Measurements from ENCODE around the gene RIOK1.
A peak's percentile ranks its signal among the peaks of the same experiment; 100 is the strongest.

RIOK1 gene

DNA sequence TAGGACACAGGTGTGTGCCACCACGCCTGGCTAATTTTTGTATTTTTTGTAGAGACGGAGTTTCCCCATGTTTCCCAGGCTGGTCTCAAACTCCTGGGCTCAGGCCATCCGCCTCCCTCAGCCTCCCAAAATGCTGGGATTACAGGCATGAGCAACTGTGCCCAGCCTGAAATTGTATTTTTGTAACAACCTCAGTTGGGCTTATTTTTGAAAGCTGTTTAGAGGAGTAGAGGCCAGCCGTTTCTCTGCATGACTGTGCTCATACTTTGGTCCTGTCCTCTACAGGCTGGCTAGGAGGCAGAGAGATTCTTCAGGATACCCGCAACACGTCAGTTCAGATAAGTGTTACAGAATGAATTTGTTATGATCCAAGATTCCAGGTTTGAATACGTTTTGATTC is 22.2 kb upstream of the RIOK1 start:
- Histone ChIP-seq H4K20me1 (ENCODE audit: insufficient read depth, low read length, poor library complexity, severe bottlenecking) (no peaks in the 10 kb centered on the region), H2AFZ (ENCODE audit: low read length) (no peak overlapping the region), H3K4me3 (ENCODE audit: low read length, poor library complexity, severe bottlenecking) (no peak overlapping the region), H3K36me3 (ENCODE audit: insufficient read depth, low read length) (no peaks in the 10 kb centered on the region), H3F3A (ENCODE audit: low read depth) (no peaks in the 10 kb centered on the region), H3K9me3 (ENCODE audit: insufficient read depth, low read depth, low read length) (no peaks in the 10 kb centered on the region), H3K9me2 (replicated peaks; ENCODE audit: low read depth, low read length) (no peaks in the 10 kb centered on the region), H3K4me2 (ENCODE audit: low read depth, low read length, poor library complexity, severe bottlenecking) (no peak overlapping the region), H3K9ac (ENCODE audit: low read depth, low read length, poor library complexity, severe bottlenecking) (no peak overlapping the region), H3K79me2 (ENCODE audit: insufficient read depth, low read length) (no peaks in the 10 kb centered on the region), H3K27me3 (ENCODE audit: insufficient read depth, low read length, poor library complexity, severe bottlenecking) (no peaks in the 10 kb centered on the region), H3K4me1 (ENCODE audit: insufficient read depth, low read length, poor library complexity, severe bottlenecking) (no peaks in the 10 kb centered on the region)
- TF ChIP-seq CTCF (conservative IDR thresholded peaks at IDR 0.05; ENCODE audit: low read length) (no peak), EZH2phosphoT487 (IDR thresholded peaks at IDR 0.05; ENCODE audit: borderline replicate concordance) (no peak)

DNA sequence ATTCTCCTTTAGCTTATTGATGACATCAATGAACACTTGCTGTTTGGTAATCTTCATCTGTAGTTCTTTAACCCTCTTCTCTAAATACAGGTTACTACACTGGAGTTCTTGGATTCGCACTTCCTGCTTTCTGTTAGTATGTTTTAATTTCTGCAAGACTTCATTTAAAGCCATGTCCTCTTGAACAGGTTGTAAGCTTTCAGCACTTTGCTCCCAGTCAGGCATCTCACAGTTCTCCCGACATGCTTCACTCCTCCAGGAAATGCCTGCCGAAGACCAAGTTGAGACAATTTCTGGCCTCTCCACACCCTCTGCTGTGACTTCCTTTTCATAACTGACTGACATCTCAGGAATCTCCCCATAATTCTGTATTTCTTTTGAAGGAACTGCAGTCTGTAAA is 15.9 kb upstream of the RIOK1 start:
- no peaks in the 10 kb centered on the region for H4K20me1 ChIP-seq (ENCODE audit: insufficient read depth, low read length, poor library complexity, severe bottlenecking)
- no peaks in the 10 kb centered on the region for H3K9me3 ChIP-seq (ENCODE audit: insufficient read depth, low read depth, low read length)
- no peak for TF ChIP-seq EZH2phosphoT487 (IDR thresholded peaks at IDR 0.05; ENCODE audit: borderline replicate concordance)
- TF ChIP-seq CTCF (conservative IDR thresholded peaks at IDR 0.05; ENCODE audit: low read length), result no peak
- H3K4me3 ChIP-seq (ENCODE audit: low read length, poor library complexity, severe bottlenecking), result no peak overlapping the region
- H3K9me2 ChIP-seq (replicated peaks; ENCODE audit: low read depth, low read length), result no peaks in the 10 kb centered on the region
- H3K9ac ChIP-seq (ENCODE audit: low read depth, low read length, poor library complexity, severe bottlenecking), result no peak overlapping the region
- no peaks in the 10 kb centered on the region for H3F3A ChIP-seq (ENCODE audit: low read depth)
- H2AFZ ChIP-seq (ENCODE audit: low read length), result peak overlapping the region; percentile 38
- no peaks in the 10 kb centered on the region for H3K36me3 ChIP-seq (ENCODE audit: insufficient read depth, low read length)
- no peak overlapping the region for H3K4me2 ChIP-seq (ENCODE audit: low read depth, low read length, poor library complexity, severe bottlenecking)
- H3K27me3 ChIP-seq (ENCODE audit: insufficient read depth, low read length, poor library complexity, severe bottlenecking), result no peaks in the 10 kb centered on the region
- no peaks in the 10 kb centered on the region for H3K79me2 ChIP-seq (ENCODE audit: insufficient read depth, low read length)
- no peaks in the 10 kb centered on the region for H3K4me1 ChIP-seq (ENCODE audit: insufficient read depth, low read length, poor library complexity, severe bottlenecking)

DNA sequence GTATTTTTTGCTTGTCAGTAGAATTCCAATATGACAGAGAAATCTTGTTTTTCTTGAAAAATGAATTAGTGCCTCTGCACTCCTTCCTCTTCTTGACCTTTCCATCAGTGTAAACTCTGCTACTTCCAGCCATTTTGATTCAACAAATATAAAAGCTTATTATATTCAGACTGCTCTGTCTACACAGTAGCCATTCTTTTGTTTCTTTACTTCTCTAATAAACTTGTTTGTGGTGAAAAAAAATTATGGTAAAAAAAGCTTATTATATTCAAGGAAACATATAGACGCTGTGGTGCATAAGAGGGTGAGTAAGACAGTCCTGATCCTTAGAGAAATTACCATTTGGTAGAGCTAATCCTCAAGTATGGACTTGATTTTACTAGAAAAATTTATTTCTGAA is 11.6 kb upstream of the RIOK1 start:
- TF ChIP-seq EZH2phosphoT487 (IDR thresholded peaks at IDR 0.05; ENCODE audit: borderline replicate concordance) (no peak), CTCF (conservative IDR thresholded peaks at IDR 0.05; ENCODE audit: low read length) (no peak)
- no peak overlapping the region for H2AFZ ChIP-seq (ENCODE audit: low read length)
- H3K4me2 ChIP-seq (ENCODE audit: low read depth, low read length, poor library complexity, severe bottlenecking), result no peak overlapping the region

More for the DNA sequence above, 11.6 kb upstream of the RIOK1 start:
- Histone ChIP-seq H3K9ac (ENCODE audit: low read depth, low read length, poor library complexity, severe bottlenecking) (no peak overlapping the region), H3K4me1 (ENCODE audit: insufficient read depth, low read length, poor library complexity, severe bottlenecking) (no peaks in the 10 kb centered on the region), H3K9me2 (replicated peaks; ENCODE audit: low read depth, low read length) (no peaks in the 10 kb centered on the region), H3K4me3 (ENCODE audit: low read length, poor library complexity, severe bottlenecking) (no peak overlapping the region), H3K27me3 (ENCODE audit: insufficient read depth, low read length, poor library complexity, severe bottlenecking) (no peaks in the 10 kb centered on the region), H3K9me3 (ENCODE audit: insufficient read depth, low read depth, low read length) (no peaks in the 10 kb centered on the region), H3K79me2 (ENCODE audit: insufficient read depth, low read length) (no peaks in the 10 kb centered on the region), H4K20me1 (ENCODE audit: insufficient read depth, low read length, poor library complexity, severe bottlenecking) (no peaks in the 10 kb centered on the region), H3F3A (ENCODE audit: low read depth) (no peaks in the 10 kb centered on the region), H3K36me3 (ENCODE audit: insufficient read depth, low read length) (no peaks in the 10 kb centered on the region)
